NT2/D1 (cell line): ENCODE data around the gene CELF3.

ENCODE experiments used
- SUZ12 ChIP-seq: IDR thresholded peaks from 2 replicates; pipeline ENCODE4 v1.6.1; 2011; ENCODE audit not compliant: insufficient read length, insufficient read depth; ENCODE audit errors: extremely low read depth
- YY1 ChIP-seq: IDR thresholded peaks from 2 replicates; pipeline ENCODE4 v1.6.1; 2011; ENCODE audit not compliant: insufficient read length, insufficient read depth
- ZNF274 ChIP-seq: IDR thresholded peaks from 2 replicates; pipeline ENCODE4 v1.6.1; 2011; ENCODE audit warnings: mild to moderate bottlenecking, low read depth, low read length

GRCh38 chr1:151718011-151718431 is 1.4 kb upstream of the CELF3 start:
- TF ChIP-seq ZNF274: no peak
- no peak for TF ChIP-seq YY1
- no peak for TF ChIP-seq SUZ12
